Skeletal muscle cell (primary cell): Measurements from ENCODE around the gene BTBD9.

Experiments
- DNase-seq: peaks from one replicate; pipeline ENCODE4 v3.0.0-alpha.2; 2010; ENCODE audit warnings: low read depth
- H3K4me3 ChIP-seq: 2 replicates; pipeline ENCODE4 v1.5.1; 2011; ENCODE audit warnings: low read depth, mild to moderate bottlenecking, control low read depth, low read length, moderate library complexity

The BTBD9 gene

DNA sequence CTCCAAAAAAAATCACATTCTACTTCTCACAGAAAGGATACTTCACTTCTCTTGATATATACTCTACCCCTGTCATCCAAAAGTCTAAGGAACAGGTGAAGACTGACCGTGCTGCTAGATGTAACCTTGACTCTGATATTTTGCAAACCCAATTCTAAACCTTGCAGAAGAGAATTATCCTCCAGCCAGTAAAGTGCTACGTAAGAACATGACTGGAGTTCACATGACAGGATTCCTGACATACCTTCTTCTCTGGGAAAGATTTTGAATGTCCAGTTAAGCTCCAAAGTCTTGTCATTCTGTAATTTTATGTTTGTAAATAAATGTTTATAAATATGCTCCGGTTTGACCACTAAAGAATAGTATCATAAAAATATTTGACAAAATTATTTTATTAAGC is 35.8 kb downstream of the BTBD9 start:
- DNase-seq = no peak
- no peak overlapping the region for H3K4me3 ChIP-seq

GRCh38 chr6:38603496-38603895 is 36.2 kb downstream of the BTBD9 start:
- H3K4me3 ChIP-seq = no peak overlapping the region
- no peak for DNase-seq

GRCh38 chr6:38599966-38600550 is 39.7 kb downstream of the BTBD9 start:
- no peak for DNase-seq
- no peak overlapping the region for H3K4me3 ChIP-seq

GRCh38 chr6:38599261-38599660 is 40.5 kb downstream of the BTBD9 start:
- H3K4me3 ChIP-seq = no peak overlapping the region
- DNase-seq = no peak

GRCh38 chr6:38593998-38594665 is 45.6 kb downstream of the BTBD9 start:
- no peak overlapping the region for H3K4me3 ChIP-seq
- no peak for DNase-seq

DNA sequence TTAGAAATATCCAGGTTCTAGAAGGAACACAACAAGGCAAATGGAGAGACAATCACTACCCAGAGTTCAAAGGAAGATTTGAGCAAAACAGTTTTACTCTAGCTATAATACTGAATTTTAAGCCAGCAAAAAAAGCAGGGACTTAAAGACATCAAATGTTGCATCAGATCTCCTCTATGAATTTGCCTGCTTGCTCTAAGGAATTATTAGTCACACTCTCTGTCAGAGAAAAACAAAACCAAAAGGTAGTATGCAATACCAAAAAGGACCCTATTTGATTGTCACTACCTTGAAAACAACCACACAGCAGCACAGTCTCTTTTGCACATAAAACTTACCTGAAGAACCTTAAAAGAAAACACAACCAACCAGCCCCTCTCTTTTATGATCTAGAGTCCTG is 46.3 kb downstream of the BTBD9 start:
- no peak overlapping the region for H3K4me3 ChIP-seq
- peak; percentile 20 for DNase-seq

DNA sequence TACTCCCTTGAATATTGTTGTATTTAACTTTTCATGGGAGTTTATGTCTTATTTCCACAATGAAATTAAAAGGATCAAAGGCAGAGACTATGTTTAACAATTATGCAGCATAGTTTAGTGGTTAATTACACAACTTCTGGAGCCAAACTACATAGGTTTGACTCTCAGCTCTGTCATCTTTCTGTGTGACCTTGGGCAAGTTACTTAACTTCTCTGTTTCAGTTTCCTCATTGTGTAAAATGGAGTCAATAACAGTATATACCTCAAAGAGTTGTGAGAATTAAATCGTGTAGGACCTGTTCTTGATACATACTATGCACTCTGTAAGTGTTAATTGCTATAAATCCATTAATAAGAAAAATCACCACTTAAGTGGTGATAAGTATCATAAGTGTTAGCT is 48.3 kb downstream of the BTBD9 start:
- DNase-seq = no peak

DNA sequence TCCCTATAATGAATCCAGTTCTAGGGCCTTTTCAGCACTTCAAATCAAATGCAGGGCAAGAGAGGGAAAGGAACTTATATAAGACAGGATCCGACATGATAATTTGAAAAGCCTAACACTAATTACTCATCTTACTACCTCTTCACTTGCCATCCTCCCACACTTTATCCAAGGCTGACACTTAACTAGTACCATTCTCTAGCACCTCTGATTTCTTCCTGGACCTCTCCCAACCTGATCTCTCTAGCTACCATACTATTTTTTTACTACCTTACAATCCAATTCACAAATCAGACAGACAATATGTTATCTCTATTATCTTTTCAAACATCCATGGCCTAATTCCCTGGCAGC is 50.4 kb downstream of the BTBD9 start:
- no peak overlapping the region for H3K4me3 ChIP-seq
- no peak for DNase-seq

More for the DNA sequence above, 48.3 kb downstream of the BTBD9 start:
- no peak overlapping the region for H3K4me3 ChIP-seq

- peak; percentile 45 for DNase-seq
Measured at GRCh38 chr6:38588631-38589366, 50.9 kb downstream of the BTBD9 start.

DNA sequence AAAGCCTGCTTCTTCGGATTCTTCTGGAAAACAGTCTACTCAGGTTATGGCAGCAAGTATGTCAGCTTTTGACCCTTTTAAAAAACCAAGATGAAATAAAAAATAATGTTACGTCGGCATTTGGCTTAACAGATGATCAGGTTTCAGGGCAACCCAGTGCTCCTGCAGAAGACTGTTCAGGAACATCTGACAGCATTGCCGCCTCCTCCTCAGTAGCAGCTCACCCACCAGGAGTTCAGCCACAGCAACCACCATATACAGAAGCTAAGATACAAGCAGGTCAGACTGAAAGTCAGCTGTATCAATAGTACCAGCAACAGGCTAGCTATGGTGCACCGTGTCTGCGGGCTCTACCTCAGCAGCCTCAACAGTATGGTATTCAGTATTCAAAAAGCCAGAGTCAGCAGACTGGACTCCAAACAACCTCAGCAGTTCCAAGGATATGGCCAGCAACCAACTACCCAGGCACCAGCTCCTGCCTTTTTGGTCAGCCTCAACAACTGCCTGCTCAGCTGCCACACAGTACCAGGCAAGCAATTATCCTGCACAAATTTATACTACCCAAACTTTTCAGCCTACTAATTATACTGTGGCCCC is 51.9 kb downstream of the BTBD9 start:
- no peak for DNase-seq
- H3K4me3 ChIP-seq = no peak overlapping the region

More at GRCh38 chr6:38588631-38589366, 50.9 kb downstream of the BTBD9 start:
- no peak overlapping the region for H3K4me3 ChIP-seq

DNA sequence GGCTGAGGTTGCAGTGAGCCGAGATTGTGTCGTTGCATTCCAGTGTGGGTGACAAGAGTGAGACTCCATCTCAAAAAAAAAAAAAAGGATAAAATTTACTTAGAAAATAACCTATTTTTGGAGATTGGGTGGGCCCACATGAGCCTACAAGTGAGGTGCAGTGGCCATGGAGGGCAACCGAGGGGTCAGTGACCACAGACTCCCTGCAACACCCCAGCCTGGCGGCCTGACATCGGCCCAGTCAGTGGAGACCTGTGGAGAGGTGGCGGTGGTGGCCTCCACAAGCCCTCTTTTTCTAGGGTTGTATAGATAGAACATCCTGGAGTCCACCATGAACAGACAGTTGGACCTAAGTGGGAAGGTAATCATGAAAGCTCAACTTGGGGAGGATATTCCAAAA is 52.7 kb downstream of the BTBD9 start:
- no peak for DNase-seq
- no peak overlapping the region for H3K4me3 ChIP-seq

GRCh38 chr6:38584731-38585130 is 55.0 kb downstream of the BTBD9 start:
- no peak for DNase-seq

DNA sequence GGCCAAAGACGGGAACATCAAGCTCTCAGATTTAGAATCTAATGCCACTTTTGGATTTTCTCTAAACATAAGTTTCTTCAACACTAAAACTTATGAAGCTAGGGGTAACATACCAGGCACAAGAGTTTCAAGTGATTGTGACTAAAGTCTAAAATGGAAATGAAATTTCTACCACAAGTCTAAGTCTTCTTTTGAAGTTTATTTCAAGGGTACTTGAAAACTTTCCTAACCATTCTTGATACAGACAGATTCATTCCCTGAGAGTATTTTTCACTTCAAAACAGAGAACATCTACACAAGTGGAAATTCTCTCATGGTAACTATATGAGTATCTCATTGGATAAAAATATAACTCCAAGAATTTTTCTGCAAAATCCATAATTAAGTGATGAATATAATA is 56.2 kb downstream of the BTBD9 start:
- no peak for DNase-seq
- no peak overlapping the region for H3K4me3 ChIP-seq

More at GRCh38 chr6:38584731-38585130, 55.0 kb downstream of the BTBD9 start:
- no peak overlapping the region for H3K4me3 ChIP-seq

- no peak for DNase-seq
Measured at GRCh38 chr6:38580030-38580429, 59.7 kb downstream of the BTBD9 start.

DNA sequence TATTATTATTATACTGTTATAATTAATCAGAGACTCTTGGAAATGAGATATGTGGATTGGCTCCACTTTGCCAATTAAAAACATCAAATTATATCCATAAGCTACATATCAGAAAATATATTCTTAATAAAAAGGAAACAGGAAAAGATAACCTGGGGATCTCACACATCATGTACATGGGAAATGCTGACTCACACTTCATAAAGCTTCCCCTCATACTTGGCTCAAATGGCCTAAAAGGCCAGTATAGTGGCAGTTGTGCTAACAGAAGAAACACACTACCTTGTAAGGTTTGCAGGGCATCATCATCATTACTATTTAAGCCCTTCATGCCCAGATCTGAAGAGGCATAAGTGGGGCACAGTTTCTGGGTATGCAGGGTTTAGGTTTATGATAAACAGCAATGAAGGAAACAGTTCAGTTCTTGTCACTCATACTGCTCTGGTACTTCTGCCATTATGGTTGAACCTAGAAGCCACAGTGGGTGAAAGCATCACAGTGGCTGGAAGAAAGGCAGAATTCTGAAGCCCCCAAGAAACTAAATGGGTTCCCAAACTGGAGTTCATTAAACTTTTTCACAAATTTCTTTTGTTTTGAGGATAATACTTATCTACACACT is 60.6 kb downstream of the BTBD9 start:
- no peak overlapping the region for H3K4me3 ChIP-seq
- DNase-seq = no peak

More at GRCh38 chr6:38580030-38580429, 59.7 kb downstream of the BTBD9 start:
- no peak overlapping the region for H3K4me3 ChIP-seq

- DNase-seq = no peak
- H3K4me3 ChIP-seq = no peak overlapping the region
Measured at GRCh38 chr6:38578075-38578474, 61.7 kb downstream of the BTBD9 start.

DNA sequence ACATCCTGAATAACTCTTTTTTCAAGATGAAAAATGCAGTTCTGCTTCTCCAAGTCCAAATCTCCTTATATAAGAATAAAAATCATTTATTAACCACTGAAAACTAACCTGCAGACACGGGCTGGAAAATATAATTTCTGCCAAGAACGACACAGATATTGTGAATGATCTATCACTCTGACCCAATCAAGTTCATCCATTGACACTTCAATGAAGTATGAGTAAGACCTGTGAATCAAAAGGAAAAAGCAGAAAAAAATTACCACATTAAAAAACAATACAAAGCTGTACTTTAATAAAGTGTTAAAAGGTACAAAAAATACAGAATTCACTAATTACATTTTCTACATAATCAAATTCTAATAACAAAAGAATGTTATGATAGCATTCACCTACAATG is 62.2 kb downstream of the BTBD9 start:
- DNase-seq = no peak
- no peak overlapping the region for H3K4me3 ChIP-seq

DNA sequence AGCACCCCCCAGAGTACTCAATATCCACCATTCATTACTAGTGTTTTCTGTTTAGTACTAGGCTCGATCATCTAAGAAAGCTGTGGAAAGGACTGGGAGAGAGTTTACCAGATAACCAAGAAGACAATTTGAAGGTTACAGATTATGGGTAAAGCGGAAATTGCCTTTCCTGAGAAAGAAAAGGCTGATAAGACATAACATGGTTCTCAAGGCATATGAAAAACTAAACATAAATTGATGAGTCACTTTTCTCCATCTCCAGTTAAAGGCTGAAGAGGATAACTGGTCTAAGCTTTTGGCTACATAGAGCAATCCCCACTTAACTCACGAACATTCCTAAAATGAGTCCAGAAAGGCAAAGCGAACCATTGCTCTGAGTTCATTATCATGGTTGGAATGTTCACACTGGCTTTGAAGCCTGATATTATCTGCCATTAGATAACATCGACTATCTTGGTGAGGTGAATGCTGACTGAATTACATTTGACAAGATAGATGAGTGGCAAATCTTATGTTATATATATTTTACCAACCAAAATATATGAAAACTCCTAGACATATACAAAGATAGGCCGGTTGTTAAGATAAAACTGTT is 65.8 kb downstream of the BTBD9 start:
- H3K4me3 ChIP-seq = no peak overlapping the region
- DNase-seq = no peak

GRCh38 chr6:38572186-38572813 is 67.4 kb downstream of the BTBD9 start:
- no peak for DNase-seq
- H3K4me3 ChIP-seq = no peak overlapping the region
